HEK293T (cell line): ENCODE data around the gene ELK1.
"Not testable (repeated sequence)": the region's sequence is repeated elsewhere in the genome, so short reads cannot be mapped to it uniquely, and the experiment has no call there.

Source experiments
- CTCF ChIA-PET: fragments of 350-600 bp; formaldehyde crosslinking; extraction: SDS; loops from one replicate; lab custom pipeline; 2021; ENCODE audit warnings: antibody characterized with exemption, inconsistent platforms; lab: Yijun Ruan, JAX
- POLR2A ChIA-PET: fragments of 350-600 bp; formaldehyde crosslinking; extraction: SDS; loops from one replicate; lab custom pipeline; 2020; ENCODE audit warnings: antibody characterized with exemption, inconsistent platforms; lab: Yijun Ruan, JAX
- DNase-seq: peaks from one replicate; pipeline ENCODE4 v3.0.0; 2012; ENCODE audit warnings: mixed read lengths; ENCODE audit errors: extremely low spot score
- ARNT ChIP-seq: fragments of 450-650 bp; IDR thresholded peaks from 2 replicates; pipeline ENCODE4 v1.6.1; 2017; ENCODE audit warnings: mild to moderate bottlenecking
- BHLHE40 ChIP-seq: fragments of 450-650 bp; IDR thresholded peaks from 2 replicates; pipeline ENCODE4 v1.6.1; 2016; ENCODE audit warnings: mild to moderate bottlenecking, moderate library complexity, borderline replicate concordance
- CTBP1 ChIP-seq: fragments of 450-650 bp; IDR thresholded peaks from 2 replicates; pipeline ENCODE4 v1.6.1; 2016; ENCODE audit warnings: borderline replicate concordance
- ELF4 ChIP-seq: fragments of 450-650 bp; IDR thresholded peaks from 2 replicates; pipeline ENCODE4 v1.6.1; 2017; ENCODE audit warnings: antibody characterized with exemption
- FOXA1 ChIP-seq: fragments of 450-650 bp; IDR thresholded peaks from 2 replicates; pipeline ENCODE4 v1.6.1; 2016; ENCODE audit warnings: mild to moderate bottlenecking
- FOXK2 ChIP-seq: fragments of 450-650 bp; IDR thresholded peaks from 2 replicates; pipeline ENCODE4 v1.6.1; 2016; ENCODE audit warnings: mild to moderate bottlenecking
- FOXM1 ChIP-seq: fragments of 450-650 bp; IDR thresholded peaks from 2 replicates; pipeline ENCODE4 v1.6.1; 2017; ENCODE audit warnings: mild to moderate bottlenecking, borderline replicate concordance
- HDGF ChIP-seq: fragments of 450-650 bp; IDR thresholded peaks from 2 replicates; pipeline ENCODE4 v1.6.1; 2017; ENCODE audit warnings: antibody characterized with exemption, borderline replicate concordance
- L3MBTL2 ChIP-seq: fragments of 450-650 bp; conservative IDR thresholded peaks from 2 replicates; pipeline ENCODE4 v1.6.1; 2016; ENCODE audit warnings: mild to moderate bottlenecking
- LEF1 ChIP-seq: fragments of 450-650 bp; IDR thresholded peaks from 2 replicates; pipeline ENCODE4 v1.6.1; 2017; ENCODE audit warnings: mild to moderate bottlenecking, borderline replicate concordance
- NFRKB ChIP-seq: fragments of 450-650 bp; IDR thresholded peaks from 2 replicates; pipeline ENCODE4 v1.6.1; 2016; ENCODE audit warnings: mild to moderate bottlenecking, moderate library complexity
- SP1 ChIP-seq: fragments of 450-650 bp; IDR thresholded peaks from 2 replicates; pipeline ENCODE4 v1.6.1; 2017
- SUZ12 ChIP-seq: fragments of 450-650 bp; IDR thresholded peaks from 2 replicates; pipeline ENCODE4 v1.6.1; 2016; ENCODE audit warnings: mild to moderate bottlenecking
- TARDBP ChIP-seq: fragments of 450-650 bp; IDR thresholded peaks from 2 replicates; pipeline ENCODE4 v1.6.1; 2016
- ZNF384 ChIP-seq: fragments of 450-650 bp; IDR thresholded peaks from 2 replicates; pipeline ENCODE4 v1.6.1; 2016
- TF ChIP-seq, protein P1 (sequence below): fragments of 450-650 bp; IDR thresholded peaks from 2 replicates; pipeline ENCODE4 v1.6.1; 2016

Gene ELK1

GRCh38 chrX:47607091-47607490 is 43.3 kb downstream of the ELK1 start:
- DNase-seq = no peak
- ChIA-PET POLR2A (no interaction called here), CTCF (no interaction called here)
- no peak for TF ChIP-seq ARNT
- no peak for TF ChIP-seq HDGF
- no peak for TF ChIP-seq SUZ12
- no peak for TF ChIP-seq FOXK2
- no peak for TF ChIP-seq TARDBP
- no peak for TF ChIP-seq ELF4
- no peak for TF ChIP-seq L3MBTL2
- TF ChIP-seq FOXM1 = no peak
- TF ChIP-seq, protein P1, sequence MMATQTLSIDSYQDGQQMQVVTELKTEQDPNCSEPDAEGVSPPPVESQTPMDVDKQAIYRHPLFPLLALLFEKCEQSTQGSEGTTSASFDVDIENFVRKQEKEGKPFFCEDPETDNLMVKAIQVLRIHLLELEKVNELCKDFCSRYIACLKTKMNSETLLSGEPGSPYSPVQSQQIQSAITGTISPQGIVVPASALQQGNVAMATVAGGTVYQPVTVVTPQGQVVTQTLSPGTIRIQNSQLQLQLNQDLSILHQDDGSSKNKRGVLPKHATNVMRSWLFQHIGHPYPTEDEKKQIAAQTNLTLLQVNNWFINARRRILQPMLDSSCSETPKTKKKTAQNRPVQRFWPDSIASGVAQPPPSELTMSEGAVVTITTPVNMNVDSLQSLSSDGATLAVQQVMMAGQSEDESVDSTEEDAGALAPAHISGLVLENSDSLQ = no peak
- no peak for TF ChIP-seq SP1
- TF ChIP-seq LEF1 = no peak
- no peak for TF ChIP-seq BHLHE40
- no peak for TF ChIP-seq FOXA1
- TF ChIP-seq ZNF384 = no peak

DNA sequence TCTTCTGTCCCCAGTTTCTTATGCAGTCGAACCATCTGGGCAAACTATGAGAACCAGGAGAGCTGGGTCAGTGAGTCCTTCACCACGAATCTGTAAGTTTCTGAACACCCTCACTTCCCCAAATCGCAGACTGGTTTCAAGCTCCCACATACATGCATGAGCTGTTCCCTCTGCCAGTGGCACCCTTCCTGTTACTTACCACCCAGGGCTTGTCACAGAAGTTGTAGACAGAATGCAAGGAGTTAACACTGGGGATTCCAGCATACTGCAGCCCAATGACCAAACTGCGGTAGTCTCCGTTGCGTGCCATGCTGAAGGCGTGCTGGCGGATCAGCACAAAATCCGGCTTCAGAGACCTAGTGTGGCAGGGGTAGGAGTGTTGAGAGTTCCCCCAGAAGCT is 45.3 kb downstream of the ELK1 start:
- ChIA-PET POLR2A (no interaction called here), CTCF (no interaction called here)
- DNase-seq = no peak
- TF ChIP-seq NFRKB = no peak

- POLR2A ChIA-PET = not testable (repeated sequence)
These were observed 47.2 kb downstream of the ELK1 start for GRCh38 chrX:47603125-47603524.

GRCh38 chrX:47597222-47597621 is 53.1 kb downstream of the ELK1 start:
- DNase-seq = no peak
- POLR2A ChIA-PET = no interaction called here
- CTCF ChIA-PET = interaction anchor here (0.6 kb wide), 1 partner anchor 35 kb away, joined by 3 read pairs; no protein-coding TSS in a partner anchor
- TF ChIP-seq SP1 (no peak), TARDBP (no peak), LEF1 (no peak), HDGF (no peak), ZNF384 (no peak), ARNT (no peak), BHLHE40 (no peak), FOXM1 (no peak), L3MBTL2 (no peak), SUZ12 (no peak), NFRKB (no peak), FOXK2 (no peak), FOXA1 (no peak), ELF4 (no peak), CTBP1 (no peak)
- TF ChIP-seq, protein P1 = no peak

More at GRCh38 chrX:47603125-47603524, 47.2 kb downstream of the ELK1 start:
- CTCF ChIA-PET, DNase-seq: not testable (repeated sequence)

GRCh38 chrX:47596256-47596655 is 54.1 kb downstream of the ELK1 start:
- CTCF ChIA-PET = no interaction called here

GRCh38 chrX:47595716-47596251 is 54.6 kb downstream of the ELK1 start:
- TF ChIP-seq SP1 (no peak), ARNT (no peak), TARDBP (no peak), L3MBTL2 (no peak), FOXA1 (no peak), NFRKB (no peak), ELF4 (no peak), FOXK2 (no peak), FOXM1 (no peak), LEF1 (no peak), HDGF (no peak), SUZ12 (no peak), ZNF384 (no peak)
- TF ChIP-seq, protein P1 = no peak
- no peak for DNase-seq
- ChIA-PET POLR2A (no interaction called here), CTCF (no interaction called here)

More at GRCh38 chrX:47596256-47596655, 54.1 kb downstream of the ELK1 start:
- TF ChIP-seq TARDBP = no peak
- no peak for TF ChIP-seq L3MBTL2
- TF ChIP-seq BHLHE40 = no peak
- TF ChIP-seq, protein P1 = no peak
- TF ChIP-seq FOXK2 = no peak
- no peak for TF ChIP-seq FOXA1
- TF ChIP-seq FOXM1 = no peak
- no peak for TF ChIP-seq CTBP1
- no peak for TF ChIP-seq SUZ12
- no peak for TF ChIP-seq ELF4
- no peak for TF ChIP-seq HDGF
- TF ChIP-seq LEF1 = no peak
- TF ChIP-seq NFRKB = no peak
- TF ChIP-seq ARNT = no peak
- no peak for TF ChIP-seq SP1
- no peak for TF ChIP-seq ZNF384
- DNase-seq = no peak
- POLR2A ChIA-PET = no interaction called here
